HepG2 (cell line): ENCODE results near the gene HPS1. TPM values are rescaled to one million over a fixed set of nuclear protein-coding genes. Genes with fewer than 3 reads are reported as not detected.

Experiments
- ATAC-seq: fragments of 200-7000 bp; cut with Tn5 transposase; 3 replicates; pipeline ENCODE4 v1.9.1; 2020; ENCODE audit warnings: mild to moderate bottlenecking, moderate library complexity
- BruUV-seq: library from RNA; stranded (reverse); fragments of 400-500 nt; replicated peaks from 2 replicates; lab custom pipeline; 2021; lab: Mats Ljungman, UMichigan
- CTCF ChIA-PET: fragments of 300-600 bp; formaldehyde crosslinking; extraction: SDS; loops from one replicate; lab custom pipeline; 2021; ENCODE audit warnings: low total read pairs, inconsistent platforms, low intra/inter-chr PET ratio; lab: Yijun Ruan, JAX
- POLR2A ChIA-PET: fragments of 350-600 bp; sonication (Branson Sonifier 250); formaldehyde crosslinking; loops from one replicate; lab custom pipeline; 2020; ENCODE audit warnings: antibody characterized with exemption, inconsistent platforms; lab: Yijun Ruan, JAX
- DNase-seq: peaks from one replicate; pipeline ENCODE4 v3.0.0-alpha.2; 2015; ENCODE audit warnings: low spot score
- FAIRE-seq: peaks from 3 replicates; lab custom pipeline; 2011; peaks lifted over from hg19 to GRCh38; lab: Jason Lieb, UNC
- H2AFZ ChIP-seq: one replicate; pipeline ENCODE4 v1.6.1; 2011; ENCODE audit warnings: low read length, inconsistent platforms
- H3K27ac ChIP-seq: fragments of 300-600 bp; 3 replicates; pipeline ENCODE4 v1.8.0; 2011; ENCODE audit warnings: mixed run types, mild to moderate bottlenecking, mixed read lengths, low read length, inconsistent platforms; ENCODE audit not compliant: insufficient read depth; ENCODE audit errors: extremely low read length
- H3K27me3 ChIP-seq, 2 experiments: fragments of 200-600 bp in 1 of 2; 2 replicates in 1 of 2; 3 replicates in 1 of 2; pipeline versions ENCODE4 v1.6.0 to v1.8.0; 2011; ENCODE audit warnings: low read length in 2 of 2, mild to moderate bottlenecking in 2 of 2, moderate library complexity in 2 of 2, inconsistent platforms in 1 of 2; ENCODE audit not compliant: insufficient read depth in 2 of 2, control insufficient read depth in 1 of 2
- H3K36me3 ChIP-seq, 2 experiments: fragments of 200-600 bp in 1 of 2; replicated peaks in 1 of 2; 2 replicates in 1 of 2; 3 replicates in 1 of 2; pipeline versions ENCODE4 v1.5.1 to v1.8.0; 2011; ENCODE audit warnings: low read length in 2 of 2, inconsistent platforms in 1 of 2; ENCODE audit not compliant: insufficient read depth in 2 of 2, control insufficient read depth in 1 of 2
- H3K4me1 ChIP-seq: 2 replicates; pipeline ENCODE4 v1.5.1; 2012; ENCODE audit warnings: low read length, inconsistent platforms; ENCODE audit not compliant: insufficient read depth
- H3K4me2 ChIP-seq: 2 replicates; pipeline ENCODE4 v1.6.0; 2011; ENCODE audit warnings: low read depth, low read length, inconsistent platforms
- H3K4me3 ChIP-seq, 3 experiments: fragments of 200-600 bp in 1 of 3; sonication (generic), shearing (Covaris generic) in 1 of 3; replicated peaks in 1 of 3; 2 replicates each; pipeline ENCODE4 v1.5.1; 2011 to 2016; ENCODE audit warnings: low read length in 3 of 3, inconsistent platforms in 2 of 3, low read depth in 2 of 3, mild to moderate bottlenecking in 2 of 3, control low read depth in 1 of 3, mixed read lengths in 1 of 3; ENCODE audit not compliant: insufficient read depth in 1 of 3
- H3K79me2 ChIP-seq: one replicate; pipeline ENCODE4 v1.6.1; 2011; ENCODE audit warnings: low read length, inconsistent platforms; ENCODE audit not compliant: insufficient read depth
- H3K9ac ChIP-seq: 2 replicates; pipeline ENCODE4 v1.6.0; 2011; ENCODE audit warnings: mild to moderate bottlenecking, low read depth, low read length, inconsistent platforms; ENCODE audit not compliant: insufficient read depth
- H3K9me3 ChIP-seq: 2 replicates; pipeline ENCODE4 v1.5.1; 2012; ENCODE audit warnings: mild to moderate bottlenecking, low read length
- H4K20me1 ChIP-seq: 2 replicates; pipeline ENCODE4 v1.6.0; 2011; ENCODE audit warnings: inconsistent platforms, mild to moderate bottlenecking, low read length, moderate library complexity; ENCODE audit not compliant: insufficient read depth
- MED13 ChIP-seq: sonication (generic); formaldehyde crosslinking; IDR thresholded peaks from 2 replicates; pipeline ENCODE4 v1.5.0; 2020; ENCODE audit warnings: missing genetic modification reagents
- POLR2AphosphoS2 ChIP-seq: IDR thresholded peaks from 2 replicates; pipeline ENCODE4 v1.6.1; 2011; ENCODE audit warnings: low read depth, low read length, improper control_type of control experiment
- RFXANK ChIP-seq: IDR thresholded peaks from 2 replicates; pipeline ENCODE4 v1.6.1; 2016
- SCMH1 ChIP-seq: sonication (generic); formaldehyde crosslinking; IDR thresholded peaks from 2 replicates; pipeline ENCODE4 v1.9.0; 2021; ENCODE audit warnings: missing genetic modification reagents, mild to moderate bottlenecking, borderline replicate concordance
- SETDB1 ChIP-seq: sonication (generic); formaldehyde crosslinking; IDR thresholded peaks from 2 replicates; pipeline ENCODE4 v1.5.1; 2020; ENCODE audit warnings: missing genetic modification reagents, mild to moderate bottlenecking, borderline replicate concordance
- TEAD2 ChIP-seq: sonication (generic); formaldehyde crosslinking; IDR thresholded peaks from 2 replicates; pipeline ENCODE4 v1.9.0; 2021; ENCODE audit warnings: missing genetic modification reagents
- THAP8 ChIP-seq: sonication (generic); formaldehyde crosslinking; IDR thresholded peaks from 2 replicates; pipeline ENCODE4 v1.5.1; 2020; ENCODE audit warnings: missing genetic modification reagents, mild to moderate bottlenecking, borderline replicate concordance
- USF2 ChIP-seq, 2 experiments: sonication (generic) in 1 of 2; formaldehyde crosslinking in 1 of 2; IDR thresholded peaks; 2 replicates each; pipeline versions ENCODE4 v1.5.1 to v1.6.1; 2011 to 2020; ENCODE audit warnings: borderline replicate concordance in 1 of 2, low read depth in 1 of 2, low read length in 1 of 2, mild to moderate bottlenecking in 1 of 2, missing genetic modification reagents in 1 of 2, moderate library complexity in 1 of 2
- YY1 ChIP-seq: IDR thresholded peaks from 2 replicates; pipeline ENCODE4 v1.6.1; 2011; ENCODE audit warnings: low read length, low read depth, moderate library complexity, mild to moderate bottlenecking; ENCODE audit not compliant: insufficient read depth, insufficient replicate concordance
- ZFYVE20 ChIP-seq: sonication (generic); formaldehyde crosslinking; IDR thresholded peaks from 2 replicates; pipeline ENCODE4 v1.8.0; 2023; ENCODE audit warnings: low read depth, mild to moderate bottlenecking, moderate library complexity, missing genetic modification reagents, borderline replicate concordance
- ZNF563 ChIP-seq: sonication (generic); formaldehyde crosslinking; IDR thresholded peaks from 2 replicates; pipeline ENCODE4 v1.8.0; 2022; ENCODE audit warnings: mild to moderate bottlenecking, moderate library complexity, missing genetic modification reagents
- WGBS: methylation state at CpG from one replicate; pipeline ENCODE4 v1.1.6; 2017; ENCODE audit warnings: low lambda C conversion rate; 5-methylcytosine and 5-hydroxymethylcytosine counted together
- in situ Hi-C: cut with HindIII; loops from 2 replicates; pipeline ENCODE4 v1.10.0; 2017; ENCODE audit warnings: low pct_unique_long_range_greater_than_20kb; ENCODE audit not compliant: extremely low pct_ligation_motif_present
- intact Hi-C: fragments of 100-400 bp; cut with micrococcal nuclease; formaldehyde crosslinking; loops from one replicate; pipeline ENCODE4 v1.10.0; 2022; ENCODE audit not compliant: unreplicated experiment
- polyA plus RNA-seq, 8 experiments: library from polyadenylated mRNA; depleted of rRNA in 3 of 8; stranded (reverse) in 7 of 8; unstranded in 1 of 8; fragments of >200 nt; fragmentation: Illumina TruSeq in 4 of 8; extraction: Trizol in 4 of 8; gene quantifications; 2 replicates each; pipeline versions ENCODE4 v1.2.1 to v1.2.3, GENCODE V29; 2011 to 2016; ENCODE audit warnings: low read depth in 4 of 8, missing spikeins in 1 of 8, mixed read lengths in 1 of 8; ENCODE audit not compliant: insufficient read depth in 1 of 8
- total RNA-seq, 5 experiments: library from RNA; depleted of rRNA; stranded (reverse); fragments of >200 nt; fragmentation: Illumina TruSeq; extraction: Trizol; gene quantifications; 2 replicates each; pipeline ENCODE4 v1.2.3, GENCODE V29; 2016; ENCODE audit warnings: low read depth in 1 of 5
- TF ChIP-seq, protein P1 (sequence below): IDR thresholded peaks from 2 replicates; pipeline ENCODE4 v1.6.1; 2016
- TF ChIP-seq, protein P2 (sequence below): IDR thresholded peaks from 2 replicates; pipeline ENCODE4 v1.6.1; 2016; ENCODE audit warnings: low read depth, borderline replicate concordance

Gene HPS1
- total and polyA plus RNA-seq, 2 of the 13 experiments (the other 11 are each of a cell fraction or from before 2014, with no cell fraction given), result 24.6 to 25.8 TPM

DNA sequence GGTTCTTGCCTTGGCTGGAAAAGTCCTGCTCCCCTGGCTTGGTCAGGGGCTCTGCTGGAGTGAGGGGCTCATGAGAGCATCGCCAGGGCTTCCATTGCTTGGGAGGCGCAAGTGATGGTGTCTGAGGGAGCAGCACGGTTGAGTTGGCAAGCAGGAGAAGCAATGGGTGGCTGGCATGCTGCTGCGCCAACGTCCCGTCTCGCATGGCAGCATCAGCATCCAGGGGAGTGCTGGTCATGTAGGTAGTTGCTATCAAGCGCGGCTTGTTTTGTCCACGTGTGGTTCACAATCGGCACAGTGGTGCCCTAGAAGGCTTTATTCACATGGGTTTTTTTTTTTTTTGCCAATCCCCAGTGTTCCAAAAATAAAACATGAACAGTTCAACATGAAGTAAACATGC, 35.6 kb downstream of the HPS1 start:
- H4K20me1 ChIP-seq, result no peaks in the 10 kb centered on the region
- no peak overlapping the region for H2AFZ ChIP-seq
- intact Hi-C loops (no loop called here), in situ Hi-C loops (no loop called here)
- H3K27me3 ChIP-seq, result no peaks in the 10 kb centered on the region
- no peak for FAIRE-seq
- peaks cover 18% of the 10 kb centered on the region for H3K4me1 ChIP-seq
- H3K36me3 ChIP-seq, result no peaks in the 10 kb centered on the region
- no peak overlapping the region for H3K27ac ChIP-seq
- TF ChIP-seq SETDB1 (no peak), ZFYVE20 (CRISPR knock-in tag) (no peak), YY1 (no peak), POLR2AphosphoS2 (no peak), TEAD2 (CRISPR knock-in tag) (no peak), RFXANK (CRISPR knock-in tag) (no peak), MED13 (CRISPR knock-in tag) (no peak), USF2 (IDR thresholded peaks at IDR 0.05; ENCODE audit: low read depth, low read length) (no peak), USF2 (CRISPR knock-in tag; IDR thresholded peaks at IDR 0.05; ENCODE audit: borderline replicate concordance) (no peak), THAP8 (CRISPR knock-in tag) (no peak), ZNF563 (CRISPR knock-in tag) (no peak), SCMH1 (CRISPR knock-in tag) (no peak)
- TF ChIP-seq, protein P1, sequence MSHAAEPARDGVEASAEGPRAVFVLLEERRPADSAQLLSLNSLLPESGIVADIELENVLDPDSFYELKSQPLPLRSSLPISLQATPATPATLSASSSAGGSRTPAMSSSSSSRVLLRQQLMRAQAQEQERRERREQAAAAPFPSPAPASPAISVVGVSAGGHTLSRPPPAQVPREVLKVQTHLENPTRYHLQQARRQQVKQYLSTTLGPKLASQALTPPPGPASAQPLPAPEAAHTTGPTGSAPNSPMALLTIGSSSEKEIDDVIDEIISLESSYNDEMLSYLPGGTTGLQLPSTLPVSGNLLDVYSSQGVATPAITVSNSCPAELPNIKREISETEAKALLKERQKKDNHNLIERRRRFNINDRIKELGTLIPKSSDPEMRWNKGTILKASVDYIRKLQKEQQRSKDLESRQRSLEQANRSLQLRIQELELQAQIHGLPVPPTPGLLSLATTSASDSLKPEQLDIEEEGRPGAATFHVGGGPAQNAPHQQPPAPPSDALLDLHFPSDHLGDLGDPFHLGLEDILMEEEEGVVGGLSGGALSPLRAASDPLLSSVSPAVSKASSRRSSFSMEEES (CRISPR knock-in tag), result no peak
- TF ChIP-seq, protein P2, sequence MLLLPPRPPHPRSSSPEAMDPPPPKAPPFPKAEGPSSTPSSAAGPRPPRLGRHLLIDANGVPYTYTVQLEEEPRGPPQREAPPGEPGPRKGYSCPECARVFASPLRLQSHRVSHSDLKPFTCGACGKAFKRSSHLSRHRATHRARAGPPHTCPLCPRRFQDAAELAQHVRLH (CRISPR knock-in tag), result no peak
- no peaks in the 10 kb centered on the region for H3K79me2 ChIP-seq
- no peaks in the 10 kb centered on the region for H3K9me3 ChIP-seq
- BruUV-seq, result no TSS peak
- CTCF ChIA-PET, result no interaction called here
- POLR2A ChIA-PET, result no interaction called here
- no peak overlapping the region for H3K9ac ChIP-seq
- no peak for DNase-seq
- H3K4me2 ChIP-seq, result no peak overlapping the region
- no peak for ATAC-seq
- 96% methylated on average over 6 of the region's 11 CpGs for WGBS
- H3K4me3 ChIP-seq, result no peak overlapping the region
